ENCODE measurements around the gene PELI2.

- TF ChIP-seq POLR2A (IDR thresholded peaks at IDR 0.05; ENCODE audit: low read depth, low read length) (no peak), CTCF (conservative IDR thresholded peaks at IDR 0.05; ENCODE audit: low read depth, low read length) (no peak), CEBPB (IDR thresholded peaks at IDR 0.05; ENCODE audit: low read depth, low read length) (no peak), RFX5 (IDR thresholded peaks at IDR 0.05; ENCODE audit: low read depth, low read length) (no peak), MAZ (IDR thresholded peaks at IDR 0.05; ENCODE audit: borderline replicate concordance, low read depth, low read length) (no peak), CHD1 (IDR thresholded peaks at IDR 0.05; ENCODE audit: low read depth, low read length) (no peak)
Measured at GRCh38 chr14:56212521-56212920, 94.3 kb downstream of the PELI2 start.
